GM21367 (cell line): ENCODE results near the gene B3GALT6.

ENCODE experiments used
- ATAC-seq: cut with Tn5 transposase; IDR thresholded peaks from one replicate; pipeline ENCODE4 v1.9.1; 2021; ENCODE audit not compliant: unreplicated experiment

Gene B3GALT6

GRCh38 chr1:1281533-1282321 lies 49.7 kb downstream of the B3GALT6 start:
- ATAC-seq, result no peak

DNA sequence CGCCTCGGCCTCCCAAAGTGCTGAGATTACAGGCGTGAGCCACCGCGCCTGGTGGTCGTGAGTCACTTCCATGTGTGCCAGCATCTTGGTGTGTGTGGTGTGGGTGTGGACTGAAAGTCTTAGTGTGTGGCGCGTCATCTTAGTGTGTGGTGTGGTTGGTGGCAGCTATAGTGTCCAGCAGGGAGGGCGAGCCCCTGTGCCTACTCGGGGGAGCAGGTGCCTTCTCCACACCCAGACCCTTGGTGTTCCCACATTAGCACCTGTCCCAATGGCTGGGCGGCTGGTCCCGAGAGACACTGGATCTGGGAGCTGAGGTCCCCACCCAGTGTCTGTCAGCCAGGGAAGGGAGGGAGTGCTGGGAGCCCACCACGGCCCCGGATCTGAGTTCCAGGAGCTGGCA lies 51.0 kb downstream of the B3GALT6 start:
- ATAC-seq, result no peak

DNA sequence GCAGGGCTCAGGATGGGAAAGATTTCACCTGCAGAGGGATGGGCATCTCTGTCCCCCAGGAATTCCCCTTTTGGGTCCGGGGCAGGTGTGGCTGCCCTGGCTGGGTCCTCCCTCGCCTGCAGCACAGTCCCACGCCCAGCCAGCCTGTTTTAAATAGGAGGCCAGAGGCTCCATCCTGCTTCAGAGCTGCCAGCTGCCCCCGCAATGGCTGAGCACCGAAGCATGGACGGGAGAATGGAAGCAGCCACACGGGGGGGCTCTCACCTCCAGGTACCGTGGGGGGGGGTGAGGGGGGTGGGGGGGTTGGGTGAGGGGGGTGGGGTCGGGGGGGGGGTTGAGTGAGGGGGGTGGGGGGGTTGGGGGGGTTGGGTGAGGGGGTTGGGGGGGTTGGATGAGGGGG lies 51.8 kb downstream of the B3GALT6 start:
- no peak for ATAC-seq
